ENCODE measurements around the gene RALB.

Gene RALB

DNA sequence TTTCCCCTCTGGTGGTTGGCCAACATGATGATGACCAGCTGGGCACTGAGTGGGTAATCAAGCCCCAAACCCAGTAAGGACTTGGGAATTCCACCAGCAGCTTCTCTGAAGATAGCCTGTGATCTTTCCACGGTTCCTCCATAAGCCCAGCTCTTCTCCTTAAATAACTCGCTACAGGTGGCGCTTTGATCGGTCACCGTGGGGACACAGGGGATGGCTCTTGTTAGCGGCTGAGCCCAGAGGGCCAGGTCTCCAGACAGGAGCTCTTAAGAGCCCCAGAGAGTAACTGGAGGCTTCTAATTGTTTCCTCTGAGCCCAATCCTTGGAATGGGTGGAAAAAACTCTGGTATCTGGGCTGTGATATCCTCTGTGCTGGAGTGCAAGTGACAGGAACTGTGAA, 79.7 kb downstream of the RALB start:
- TF ChIP-seq EZH2phosphoT487 (IDR thresholded peaks at IDR 0.05; ENCODE audit: low read depth): no peak
- TF ChIP-seq, protein P1, sequence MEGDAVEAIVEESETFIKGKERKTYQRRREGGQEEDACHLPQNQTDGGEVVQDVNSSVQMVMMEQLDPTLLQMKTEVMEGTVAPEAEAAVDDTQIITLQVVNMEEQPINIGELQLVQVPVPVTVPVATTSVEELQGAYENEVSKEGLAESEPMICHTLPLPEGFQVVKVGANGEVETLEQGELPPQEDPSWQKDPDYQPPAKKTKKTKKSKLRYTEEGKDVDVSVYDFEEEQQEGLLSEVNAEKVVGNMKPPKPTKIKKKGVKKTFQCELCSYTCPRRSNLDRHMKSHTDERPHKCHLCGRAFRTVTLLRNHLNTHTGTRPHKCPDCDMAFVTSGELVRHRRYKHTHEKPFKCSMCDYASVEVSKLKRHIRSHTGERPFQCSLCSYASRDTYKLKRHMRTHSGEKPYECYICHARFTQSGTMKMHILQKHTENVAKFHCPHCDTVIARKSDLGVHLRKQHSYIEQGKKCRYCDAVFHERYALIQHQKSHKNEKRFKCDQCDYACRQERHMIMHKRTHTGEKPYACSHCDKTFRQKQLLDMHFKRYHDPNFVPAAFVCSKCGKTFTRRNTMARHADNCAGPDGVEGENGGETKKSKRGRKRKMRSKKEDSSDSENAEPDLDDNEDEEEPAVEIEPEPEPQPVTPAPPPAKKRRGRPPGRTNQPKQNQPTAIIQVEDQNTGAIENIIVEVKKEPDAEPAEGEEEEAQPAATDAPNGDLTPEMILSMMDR (IDR thresholded peaks at IDR 0.05; ENCODE audit: low read depth, low read length): no peak
- Histone ChIP-seq H3K9me3 (ENCODE audit: insufficient read depth, low read length) (no peaks in the 10 kb centered on the region), H3K4me1 (ENCODE audit: low read length) (no peaks in the 10 kb centered on the region), H4K20me1 (ENCODE audit: insufficient read depth, low read length) (no peaks in the 10 kb centered on the region), H3K4me3 (ENCODE audit: low read length) (no peak overlapping the region), H3K79me2 (ENCODE audit: low read length) (no peaks in the 10 kb centered on the region), H3K9ac (ENCODE audit: low read length) (no peak overlapping the region), H3K27ac (ENCODE audit: low read length) (no peak overlapping the region), H3K27me3 (ENCODE audit: low read depth, low read length) (peaks cover 14% of the 10 kb centered on the region), H2AFZ (ENCODE audit: low read depth, low read length) (no peak overlapping the region), H3K36me3 (replicated peaks; ENCODE audit: low read depth, low read length) (no peaks in the 10 kb centered on the region), H3K4me2 (ENCODE audit: low read length) (no peak overlapping the region)

DNA sequence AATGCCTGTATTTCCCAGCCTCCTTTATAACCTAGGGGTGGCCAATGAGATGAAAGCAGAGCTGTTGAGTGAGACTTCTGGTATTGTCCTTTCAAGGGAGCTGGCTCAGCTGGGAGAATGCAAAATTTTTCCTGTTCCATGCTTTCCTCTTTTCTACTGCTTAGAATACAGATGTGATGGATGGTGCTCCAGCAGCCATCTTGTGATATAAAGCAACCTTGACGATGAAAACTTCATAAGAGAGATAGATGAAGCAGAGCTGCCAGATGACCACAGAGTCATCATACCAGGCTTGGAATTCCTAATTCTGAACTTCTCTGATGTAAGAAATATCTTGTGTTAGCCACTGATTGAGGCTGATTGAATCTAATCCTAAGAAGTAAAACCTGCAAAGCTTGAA, 81.4 kb downstream of the RALB start:
- H4K20me1 ChIP-seq (ENCODE audit: insufficient read depth, low read length): no peaks in the 10 kb centered on the region
- H3K4me1 ChIP-seq (ENCODE audit: low read length): no peaks in the 10 kb centered on the region
- no peak overlapping the region for H3K27ac ChIP-seq (ENCODE audit: low read length)
- H3K36me3 ChIP-seq (replicated peaks; ENCODE audit: low read depth, low read length): no peaks in the 10 kb centered on the region
- H3K27me3 ChIP-seq (ENCODE audit: low read depth, low read length): peaks cover 14% of the 10 kb centered on the region
- H3K9me3 ChIP-seq (ENCODE audit: insufficient read depth, low read length): no peaks in the 10 kb centered on the region
- H3K79me2 ChIP-seq (ENCODE audit: low read length): no peaks in the 10 kb centered on the region
- no peak overlapping the region for H2AFZ ChIP-seq (ENCODE audit: low read depth, low read length)
- TF ChIP-seq, protein P1 (IDR thresholded peaks at IDR 0.05; ENCODE audit: low read depth, low read length): no peak
- TF ChIP-seq EZH2phosphoT487 (IDR thresholded peaks at IDR 0.05; ENCODE audit: low read depth): no peak
- H3K4me2 ChIP-seq (ENCODE audit: low read length): no peak overlapping the region
- H3K9ac ChIP-seq (ENCODE audit: low read length): no peak overlapping the region
- H3K4me3 ChIP-seq (ENCODE audit: low read length): no peak overlapping the region

DNA sequence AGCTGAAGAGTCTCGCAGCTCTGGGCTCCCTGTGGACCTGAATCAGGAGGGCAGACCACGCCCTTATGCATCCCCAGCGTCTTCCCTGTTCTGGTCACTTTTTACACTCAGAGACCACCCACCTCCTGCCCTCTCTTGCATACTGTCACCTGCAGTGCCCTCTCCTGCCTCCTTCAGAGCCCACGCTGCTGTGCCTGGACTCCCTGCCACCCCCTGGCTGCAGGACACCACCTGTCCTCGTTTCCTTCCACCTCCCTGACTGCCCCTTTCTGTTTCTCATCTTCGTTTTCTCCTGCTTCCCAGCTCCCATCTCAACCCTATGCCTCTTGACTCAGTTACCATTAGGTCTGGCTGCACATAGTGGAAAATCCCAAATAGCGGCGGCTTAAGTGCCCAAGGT, 84.1 kb downstream of the RALB start:
- Histone ChIP-seq H3K4me1 (ENCODE audit: low read length) (no peaks in the 10 kb centered on the region), H3K27me3 (ENCODE audit: low read depth, low read length) (0 out of 2 replicates have a peak, but pooled peaks cover 5% of the 10 kb centered on the region), H3K4me3 (ENCODE audit: low read length) (no peak overlapping the region), H3K79me2 (ENCODE audit: low read length) (no peaks in the 10 kb centered on the region), H3K36me3 (replicated peaks; ENCODE audit: low read depth, low read length) (no peaks in the 10 kb centered on the region), H2AFZ (ENCODE audit: low read depth, low read length) (no peak overlapping the region), H3K9ac (ENCODE audit: low read length) (no peak overlapping the region), H3K4me2 (ENCODE audit: low read length) (no peak overlapping the region), H4K20me1 (ENCODE audit: insufficient read depth, low read length) (no peaks in the 10 kb centered on the region), H3K9me3 (ENCODE audit: insufficient read depth, low read length) (no peaks in the 10 kb centered on the region), H3K27ac (ENCODE audit: low read length) (no peak overlapping the region)
- no peak for TF ChIP-seq EZH2phosphoT487 (IDR thresholded peaks at IDR 0.05; ENCODE audit: low read depth)
- TF ChIP-seq, protein P1 (IDR thresholded peaks at IDR 0.05; ENCODE audit: low read depth, low read length): no peak

DNA sequence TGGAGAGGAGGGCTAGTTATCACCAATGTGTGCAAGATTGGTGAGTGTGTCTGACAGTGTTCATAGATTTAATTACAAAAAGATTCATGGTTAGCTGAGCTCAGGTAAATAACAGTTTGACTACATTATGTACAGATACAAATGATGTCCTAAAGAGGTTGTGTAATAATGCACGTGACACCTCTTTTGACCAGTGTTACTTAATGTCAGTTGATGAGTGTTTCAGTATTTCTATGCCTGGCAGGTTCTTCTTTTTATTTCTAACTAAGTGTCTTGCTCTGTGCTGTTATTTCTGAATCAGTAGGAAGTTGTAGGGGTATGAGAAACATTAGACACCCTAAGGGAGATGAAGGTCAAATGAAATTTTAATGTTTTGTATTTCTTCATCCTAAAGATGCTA, 85.4 kb downstream of the RALB start:
- no peak overlapping the region for H3K27ac ChIP-seq (ENCODE audit: low read length)
- H3K27me3 ChIP-seq (ENCODE audit: low read depth, low read length): no peaks in the 10 kb centered on the region
- no peaks in the 10 kb centered on the region for H3K79me2 ChIP-seq (ENCODE audit: low read length)

More for the DNA sequence above, 85.4 kb downstream of the RALB start:
- H3K9ac ChIP-seq (ENCODE audit: low read length): no peak overlapping the region
- no peak overlapping the region for H3K4me3 ChIP-seq (ENCODE audit: low read length)
- TF ChIP-seq, protein P1 (IDR thresholded peaks at IDR 0.05; ENCODE audit: low read depth, low read length): no peak
- TF ChIP-seq EZH2phosphoT487 (IDR thresholded peaks at IDR 0.05; ENCODE audit: low read depth): no peak
- H4K20me1 ChIP-seq (ENCODE audit: insufficient read depth, low read length): no peaks in the 10 kb centered on the region
- no peaks in the 10 kb centered on the region for H3K4me1 ChIP-seq (ENCODE audit: low read length)
- no peak overlapping the region for H3K4me2 ChIP-seq (ENCODE audit: low read length)
- H3K36me3 ChIP-seq (replicated peaks; ENCODE audit: low read depth, low read length): no peaks in the 10 kb centered on the region
- no peak overlapping the region for H2AFZ ChIP-seq (ENCODE audit: low read depth, low read length)
- H3K9me3 ChIP-seq (ENCODE audit: insufficient read depth, low read length): no peaks in the 10 kb centered on the region
